ENCODE results near the gene OPCML.

GRCh38 chr11:133254601-133255000 lies 277.7 kb downstream of the OPCML start:
- no peak for TF ChIP-seq CTCF (IDR thresholded peaks at IDR 0.05)
- TF ChIP-seq POLR2A (IDR thresholded peaks at IDR 0.05): no peak
- no peak for TF ChIP-seq POLR2AphosphoS5 (IDR thresholded peaks at IDR 0.05; ENCODE audit: insufficient read depth in 1 of 2, low read depth in 1 of 2)

Measured in vagina (tissue), 2 donors.